Measurements from ENCODE around the gene ERG.

ERG gene

GRCh38 chr21:38401191-38401926, 96.9 kb downstream of the ERG start:
- Histone ChIP-seq H3K9me3 (ENCODE audit: control insufficient read depth, low read length) (no peaks in the 10 kb centered on the region), H3K27ac (no peak overlapping the region), H3K9ac (no peak overlapping the region), H2AFZ (no peak overlapping the region), H3K4me1 (no peaks in the 10 kb centered on the region), H3K36me3 (ENCODE audit: control insufficient read depth, insufficient read depth, low read length) (no peaks in the 10 kb centered on the region), H3K27me3 (ENCODE audit: control insufficient read depth, insufficient read depth, low read length) (no peaks in the 10 kb centered on the region), H3K4me2 (ENCODE audit: low read length) (no peak overlapping the region), H3K79me2 (no peaks in the 10 kb centered on the region), H3K4me3 (ENCODE audit: low read depth, low read length) (no peak overlapping the region)
- no peak for TF ChIP-seq CTCF (IDR thresholded peaks at IDR 0.05)

- Histone ChIP-seq H3K9ac (no peak overlapping the region), H3K4me1 (no peaks in the 10 kb centered on the region), H3K4me2 (ENCODE audit: low read length) (no peak overlapping the region), H3K27me3 (ENCODE audit: control insufficient read depth, insufficient read depth, low read length) (no peaks in the 10 kb centered on the region), H3K36me3 (ENCODE audit: control insufficient read depth, insufficient read depth, low read length) (no peaks in the 10 kb centered on the region), H3K4me3 (ENCODE audit: low read depth, low read length) (no peak overlapping the region), H3K27ac (no peak overlapping the region), H3K9me3 (ENCODE audit: control insufficient read depth, low read length) (no peaks in the 10 kb centered on the region), H3K79me2 (no peaks in the 10 kb centered on the region), H2AFZ (no peak overlapping the region)
- no peak for TF ChIP-seq CTCF (IDR thresholded peaks at IDR 0.05)
Observed at GRCh38 chr21:38400195-38400919, 97.9 kb downstream of the ERG start.

GRCh38 chr21:38399103-38399502, 99.2 kb downstream of the ERG start:
- no peak overlapping the region for H3K4me2 ChIP-seq (ENCODE audit: low read length)
- no peaks in the 10 kb centered on the region for H3K27me3 ChIP-seq (ENCODE audit: control insufficient read depth, insufficient read depth, low read length)
- H3K4me3 ChIP-seq (ENCODE audit: low read depth, low read length), result no peak overlapping the region
- H3K36me3 ChIP-seq (ENCODE audit: control insufficient read depth, insufficient read depth, low read length), result no peaks in the 10 kb centered on the region
- TF ChIP-seq CTCF (IDR thresholded peaks at IDR 0.05), result no peak
- H3K4me1 ChIP-seq, result no peaks in the 10 kb centered on the region
- no peak overlapping the region for H3K27ac ChIP-seq
- H3K79me2 ChIP-seq, result no peaks in the 10 kb centered on the region
- H2AFZ ChIP-seq, result no peak overlapping the region
- no peak overlapping the region for H3K9ac ChIP-seq
- H3K9me3 ChIP-seq (ENCODE audit: control insufficient read depth, low read length), result no peaks in the 10 kb centered on the region

GRCh38 chr21:38396325-38396724, 102.0 kb downstream of the ERG start:
- H3K36me3 ChIP-seq (ENCODE audit: control insufficient read depth, insufficient read depth, low read length), result no peaks in the 10 kb centered on the region
- H3K79me2 ChIP-seq, result no peaks in the 10 kb centered on the region
- no peak overlapping the region for H3K4me2 ChIP-seq (ENCODE audit: low read length)
- no peak overlapping the region for H3K4me3 ChIP-seq (ENCODE audit: low read depth, low read length)
- no peaks in the 10 kb centered on the region for H3K27me3 ChIP-seq (ENCODE audit: control insufficient read depth, insufficient read depth, low read length)
- H3K27ac ChIP-seq, result no peak overlapping the region
- no peak overlapping the region for H3K9ac ChIP-seq
- H3K9me3 ChIP-seq (ENCODE audit: control insufficient read depth, low read length), result no peaks in the 10 kb centered on the region
- H3K4me1 ChIP-seq, result no peaks in the 10 kb centered on the region
- H2AFZ ChIP-seq, result no peak overlapping the region
- TF ChIP-seq CTCF (IDR thresholded peaks at IDR 0.05), result no peak

All from parathyroid adenoma (tissue), 2 donors.